Endothelial cell of umbilical vein (primary cell): ENCODE results near the gene NCF1. TPM values are rescaled to one million over a fixed set of nuclear protein-coding genes. Genes with fewer than 3 reads are reported as not detected.
"Not testable (repeated sequence)": the region's sequence is repeated elsewhere in the genome, so short reads cannot be mapped to it uniquely, and the experiment has no call there.

Experiments used
- BruUV-seq: library from RNA; stranded (reverse); fragments of 400-500 nt; replicated peaks from 2 replicates; lab custom pipeline; 2021; lab: Mats Ljungman, UMichigan
- CTCF ChIA-PET: fragments of 300-600, 350-600 bp; sonication (Branson Sonifier 250); formaldehyde crosslinking; loops from one replicate; lab custom pipeline; 2021; ENCODE audit warnings: antibody characterized with exemption, inconsistent platforms; lab: Charles Lee
- POLR2A ChIA-PET: fragments of 300-600, 350-600 bp; sonication (Branson Sonifier 250); formaldehyde crosslinking; loops from one replicate; lab custom pipeline; 2021; ENCODE audit warnings: antibody characterized with exemption, inconsistent platforms; lab: Charles Lee
- DNase-seq: peaks from one replicate; pipeline ENCODE4 v3.0.0-alpha.2; 2011; ENCODE audit warnings: low read depth, low spot score
- FAIRE-seq: peaks from 2 replicates; lab custom pipeline; 2011; peaks lifted over from hg19 to GRCh38; lab: Jason Lieb, UNC
- H2AFZ ChIP-seq: 2 replicates; pipeline ENCODE4 v1.6.0; 2012; ENCODE audit warnings: low read depth, low read length, control low read depth, inconsistent platforms
- H3K27ac ChIP-seq: 2 replicates; pipeline ENCODE4 v1.5.1; 2011; ENCODE audit warnings: low read depth, mild to moderate bottlenecking, control low read depth, low read length, moderate library complexity; ENCODE audit not compliant: insufficient read depth
- H3K27me3 ChIP-seq, 2 experiments: 2 replicates each; pipeline versions ENCODE4 v1.6.0 to v1.6.1; 2011; ENCODE audit warnings: low read length in 2 of 2, mixed read lengths in 1 of 2; ENCODE audit not compliant: control insufficient read depth in 2 of 2, insufficient read depth in 2 of 2
- H3K36me3 ChIP-seq, 2 experiments: 2 replicates in 1 of 2; 3 replicates in 1 of 2; pipeline ENCODE4 v1.5.1; 2011; ENCODE audit warnings: low read length in 2 of 2, mild to moderate bottlenecking in 1 of 2, moderate library complexity in 1 of 2; ENCODE audit not compliant: control insufficient read depth in 2 of 2, insufficient read depth in 2 of 2; ENCODE audit errors: extremely low read depth in 1 of 2
- H3K4me1 ChIP-seq: 3 replicates; pipeline ENCODE4 v1.5.1; 2011; ENCODE audit warnings: mild to moderate bottlenecking, low read length; ENCODE audit not compliant: control insufficient read depth, insufficient read depth; ENCODE audit errors: extremely low read depth
- H3K4me2 ChIP-seq: 2 replicates; pipeline ENCODE4 v1.6.1; 2011; ENCODE audit warnings: low read length, control low read depth, mixed read lengths; ENCODE audit not compliant: insufficient read depth
- H3K4me3 ChIP-seq, 3 experiments: fragments of 200-600 bp in 1 of 3; sonication (generic), shearing (Covaris generic) in 1 of 3; replicated peaks in 1 of 3; 2 replicates each; pipeline ENCODE4 v1.5.1; 2011 to 2016; ENCODE audit warnings: control low read depth in 3 of 3, low read length in 3 of 3, mild to moderate bottlenecking in 2 of 3, inconsistent platforms in 1 of 3, low read depth in 1 of 3, moderate library complexity in 1 of 3; ENCODE audit not compliant: insufficient read depth in 1 of 3
- H3K79me2 ChIP-seq: 2 replicates; pipeline ENCODE4 v1.6.0; 2012; ENCODE audit warnings: low read length, inconsistent platforms; ENCODE audit not compliant: control insufficient read depth, insufficient read depth
- H3K9ac ChIP-seq: replicated peaks from 2 replicates; pipeline ENCODE3; 2011; ENCODE audit warnings: low read length, control low read depth; ENCODE audit not compliant: insufficient read depth; ENCODE audit errors: extremely low read depth
- H3K9me1 ChIP-seq: replicated peaks from 3 replicates; pipeline ENCODE4 v1.6.0; 2011; ENCODE audit warnings: mild to moderate bottlenecking, low read length; ENCODE audit not compliant: control insufficient read depth, insufficient read depth; ENCODE audit errors: extremely low read depth
- H3K9me3 ChIP-seq: replicated peaks from 2 replicates; pipeline ENCODE4 v1.5.1; 2012; ENCODE audit warnings: low read length, inconsistent platforms; ENCODE audit not compliant: control insufficient read depth, insufficient read depth
- H4K20me1 ChIP-seq: replicated peaks from 2 replicates; pipeline ENCODE3; 2011; ENCODE audit warnings: mild to moderate bottlenecking, low read length; ENCODE audit not compliant: control insufficient read depth, insufficient read depth; ENCODE audit errors: extremely low read depth
- dilution Hi-C: fragments of 300-500 bp; cut with MboI; formaldehyde crosslinking; loops from one replicate; pipeline ENCODE4 v1.15.0; 2019; ENCODE audit warnings: low sequenced_read_pairs; ENCODE audit not compliant: extremely low pct_ligation_motif_present
- intact Hi-C: fragments of 100-400 bp; cut with micrococcal nuclease; formaldehyde crosslinking; loops from one replicate; pipeline ENCODE4 v1.10.0; 2022
- polyA plus RNA-seq, 4 experiments: library from polyadenylated mRNA; depleted of rRNA in 3 of 4; stranded (reverse) in 3 of 4; unstranded in 1 of 4; fragments of >200 nt; gene quantifications; 2 replicates each; pipeline versions ENCODE4 v1.2.1 to v1.2.3, GENCODE V29; 2011 to 2012; ENCODE audit warnings: missing spikeins in 1 of 4
- total RNA-seq: library from RNA; stranded (reverse); gene quantifications from 2 replicates; pipeline ENCODE4 v1.2.3, GENCODE V29; 2021

The NCF1 gene
- total and polyA plus RNA-seq, 2 donors (not counting 3 experiments of a cell fraction or from before 2014, with no cell fraction given), result not detected

- H3K79me2 ChIP-seq, H4K20me1 ChIP-seq, POLR2A ChIA-PET, H3K4me1 ChIP-seq, intact Hi-C loops, H3K27ac ChIP-seq, H3K9me3 ChIP-seq, H3K9me1 ChIP-seq, H3K4me3 ChIP-seq, FAIRE-seq, H3K36me3 ChIP-seq, H2AFZ ChIP-seq, DNase-seq, dilution Hi-C loops, H3K4me2 ChIP-seq, H3K9ac ChIP-seq, H3K27me3 ChIP-seq, CTCF ChIA-PET, BruUV-seq: not testable (repeated sequence)
Measured at GRCh38 chr7:74820146-74820805, 46.5 kb downstream of the NCF1 start.

- H2AFZ ChIP-seq, H3K4me3 ChIP-seq, DNase-seq, H3K27me3 ChIP-seq, H3K36me3 ChIP-seq, H3K9me3 ChIP-seq, H3K4me2 ChIP-seq, H3K27ac ChIP-seq, H3K4me1 ChIP-seq, H4K20me1 ChIP-seq, POLR2A ChIA-PET, intact Hi-C loops, H3K79me2 ChIP-seq, CTCF ChIA-PET, H3K9ac ChIP-seq, BruUV-seq, FAIRE-seq, H3K9me1 ChIP-seq, dilution Hi-C loops: not testable (repeated sequence)
Measured at GRCh38 chr7:74821259-74821658, 47.4 kb downstream of the NCF1 start.

- BruUV-seq, H2AFZ ChIP-seq, DNase-seq, intact Hi-C loops, H3K9ac ChIP-seq, H3K4me2 ChIP-seq, H3K27ac ChIP-seq, CTCF ChIA-PET, H3K9me1 ChIP-seq, POLR2A ChIA-PET, H3K27me3 ChIP-seq, H4K20me1 ChIP-seq, H3K9me3 ChIP-seq, H3K36me3 ChIP-seq, H3K79me2 ChIP-seq, FAIRE-seq, dilution Hi-C loops, H3K4me1 ChIP-seq, H3K4me3 ChIP-seq: not testable (repeated sequence)
Measured at GRCh38 chr7:74829959-74830358, 56.1 kb downstream of the NCF1 start.

- H3K4me3 ChIP-seq, H2AFZ ChIP-seq, H3K36me3 ChIP-seq, H3K9ac ChIP-seq, FAIRE-seq, H3K27ac ChIP-seq, BruUV-seq, H3K9me1 ChIP-seq, H3K79me2 ChIP-seq, intact Hi-C loops, CTCF ChIA-PET, dilution Hi-C loops, H4K20me1 ChIP-seq, H3K9me3 ChIP-seq, H3K27me3 ChIP-seq, DNase-seq, POLR2A ChIA-PET, H3K4me1 ChIP-seq, H3K4me2 ChIP-seq: not testable (repeated sequence)
Measured at GRCh38 chr7:74830411-74830810, 56.6 kb downstream of the NCF1 start.
